HUDEP-2 (cell line): ENCODE measurements around the gene FLOT2.
"Not testable (repeated sequence)": the region's sequence is repeated elsewhere in the genome, so short reads cannot be mapped to it uniquely, and the experiment has no call there.

Source experiments
- DNase-seq, 76 experiments: peaks; one replicate each; lab custom pipeline; 2025; ENCODE audit not compliant: unreplicated experiment in 76 of 76; lab: John Stamatoyannopoulos, UW

FLOT2 gene

DNA sequence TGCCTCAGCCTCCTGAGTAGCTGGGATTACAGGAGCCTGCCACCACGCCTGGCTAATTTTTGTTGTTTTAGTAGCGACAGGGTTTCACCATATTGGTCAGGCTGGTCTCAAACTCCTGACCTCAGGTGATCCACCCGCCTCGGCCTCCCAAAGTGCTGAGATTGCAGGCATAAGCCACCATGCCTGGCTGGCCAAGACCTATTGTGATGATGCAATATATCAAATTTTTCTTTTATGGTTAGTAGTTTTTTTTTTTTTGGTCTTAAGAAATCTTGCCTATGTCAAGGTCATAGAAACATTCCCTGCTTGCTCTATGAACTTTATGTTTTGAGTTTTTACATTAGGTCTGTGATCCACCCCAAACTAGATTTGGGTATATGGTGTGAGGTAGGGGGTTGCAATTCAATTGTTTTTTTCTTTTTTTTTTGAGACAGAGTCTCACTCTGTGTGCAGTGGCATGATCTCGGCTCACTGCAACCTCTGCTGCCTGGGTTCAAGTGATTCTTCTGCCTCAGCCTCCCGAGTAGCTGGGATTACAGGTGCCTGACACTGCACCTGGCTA, 20.3 kb downstream of the FLOT2 start:
- DNase-seq: not testable (repeated sequence)

- peak in 4 of 76 experiments; percentile 10 to 22 (median 18) for DNase-seq
Observed at GRCh38 chr17:28875848-28876550, 21.5 kb downstream of the FLOT2 start.

DNA sequence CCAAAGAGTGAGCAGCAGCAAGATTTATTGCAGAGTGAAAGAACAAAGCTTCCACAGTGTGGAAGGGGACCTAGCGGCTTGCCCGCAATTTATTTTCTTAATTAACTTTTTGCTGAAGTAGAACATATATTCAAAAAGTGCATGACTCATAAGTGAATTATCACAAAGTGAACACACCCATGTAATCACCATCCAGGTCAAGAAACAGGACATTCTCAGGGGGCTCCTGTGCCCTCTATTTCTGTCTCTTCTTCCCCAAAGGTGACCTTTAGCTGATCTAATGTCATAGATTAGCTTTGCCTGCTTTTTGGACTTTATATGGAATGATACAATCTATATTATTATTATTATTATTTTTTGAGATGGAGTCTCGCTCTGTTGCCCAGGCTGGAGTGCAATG, 22.8 kb downstream of the FLOT2 start:
- DNase-seq: peak in 2 of 76 experiments; percentile 13 to 18

- DNase-seq: no peak
Observed at GRCh38 chr17:28873839-28874238, 23.7 kb downstream of the FLOT2 start.

DNA sequence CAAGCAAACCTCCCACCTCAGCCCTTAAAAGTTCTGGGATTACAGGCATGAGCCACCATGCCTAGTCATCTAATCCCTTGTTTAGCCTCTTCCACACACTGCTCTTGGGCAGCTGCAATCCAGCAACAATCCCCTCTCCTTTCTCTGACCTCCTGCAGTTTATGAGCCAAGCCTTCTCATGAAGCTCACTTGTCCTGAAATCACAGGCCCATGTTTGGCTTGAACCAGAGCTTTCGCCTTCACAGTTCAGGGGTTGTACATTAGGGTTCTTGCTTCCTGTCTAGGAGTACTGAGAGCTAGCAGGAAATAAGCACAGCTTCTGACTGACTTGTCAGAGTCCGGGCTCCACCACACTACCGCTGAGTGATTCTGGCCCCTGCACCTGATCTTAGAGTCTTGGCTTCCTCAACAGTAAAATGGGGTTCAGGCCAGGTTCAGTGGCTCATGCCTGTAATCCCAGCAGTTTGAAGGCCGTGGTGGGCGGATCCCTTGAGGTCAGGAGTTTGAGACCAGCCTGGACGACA, 26.4 kb downstream of the FLOT2 start:
- peak in 1 of 76 experiments; percentile 19 for DNase-seq

DNA sequence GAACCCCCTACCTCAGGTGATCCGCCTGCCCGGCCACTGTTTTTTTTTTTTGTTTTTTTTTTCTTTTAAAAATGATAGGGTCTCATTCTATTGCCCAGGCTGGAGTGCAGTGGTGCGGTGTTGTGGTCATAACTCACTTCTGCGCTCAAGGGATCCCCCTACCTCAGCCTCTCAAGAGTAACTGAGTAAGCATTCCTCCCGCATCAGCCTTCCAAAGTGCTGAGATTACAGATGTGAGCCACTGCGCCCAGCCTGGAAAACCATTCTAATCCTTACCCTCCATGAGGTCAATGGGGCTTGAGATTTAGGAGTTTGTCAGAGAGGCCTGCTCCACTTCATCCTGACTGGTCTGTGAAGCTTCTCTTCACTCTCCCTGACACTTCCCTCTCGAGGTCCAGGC, 30.3 kb downstream of the FLOT2 start:
- no peak for DNase-seq

DNA sequence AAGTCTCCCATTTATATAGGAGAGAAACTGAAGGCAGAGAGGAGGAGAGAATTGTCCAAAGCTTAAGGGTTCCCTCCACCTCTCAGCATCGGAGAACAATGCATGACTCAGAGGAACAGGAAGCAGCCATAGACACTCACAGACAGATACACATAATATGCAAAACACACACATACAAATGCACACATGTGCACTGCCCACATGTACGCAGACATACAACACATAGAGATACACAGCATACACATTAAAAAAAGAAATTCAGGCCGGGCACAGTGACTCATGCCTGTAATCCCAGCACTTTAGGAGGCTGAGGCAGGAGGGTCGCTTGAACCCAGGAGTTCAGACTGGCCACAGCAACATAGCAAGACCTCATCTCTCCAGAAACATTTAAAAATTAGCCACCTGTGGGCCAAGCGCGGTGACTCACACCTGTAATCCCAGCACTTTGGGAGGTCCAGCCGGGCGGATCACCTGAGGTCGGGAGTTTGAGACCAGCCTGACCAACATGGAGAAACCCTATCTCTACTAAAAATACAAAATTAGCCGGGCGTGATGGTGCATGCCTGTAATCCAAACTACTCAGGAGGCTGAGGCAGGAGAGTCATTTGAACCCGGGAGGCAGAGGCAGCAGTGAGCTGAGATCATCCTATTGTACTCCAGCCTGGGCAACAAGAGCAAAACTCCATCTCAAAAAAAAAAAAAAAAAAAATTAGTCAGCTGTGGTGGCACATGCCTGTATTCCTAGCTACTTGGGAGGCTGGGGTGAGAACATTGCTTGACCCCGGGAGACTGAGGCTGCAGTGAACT, 31.4 kb downstream of the FLOT2 start:
- peak in 28 of 76 experiments; percentile 18 to 79 (median 54) for DNase-seq

GRCh38 chr17:28864991-28865849, 32.3 kb downstream of the FLOT2 start:
- DNase-seq: peak in 75 of 76 experiments; percentile 77 to 99 (median 96)

DNA sequence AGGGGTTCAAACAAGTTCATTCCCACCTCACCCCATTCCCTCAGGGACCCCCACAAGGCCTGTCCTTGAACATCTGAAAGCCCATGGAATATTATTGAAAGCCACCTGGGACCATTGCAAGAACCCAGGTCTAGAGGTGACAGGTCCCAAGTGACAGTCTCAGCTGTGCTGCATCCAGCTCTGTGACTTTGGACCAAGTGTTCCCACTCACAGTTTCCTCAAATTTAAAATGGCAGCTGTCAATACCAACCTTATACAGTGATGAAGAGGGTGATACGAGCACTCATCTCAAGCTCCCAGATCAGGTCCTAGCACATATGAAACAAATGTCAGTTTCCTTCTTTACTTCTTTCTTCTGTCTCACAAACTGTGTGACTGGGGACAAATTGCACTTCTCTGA, 33.6 kb downstream of the FLOT2 start:
- no peak for DNase-seq

- peak in 11 of 76 experiments; percentile 13 to 46 (median 26) for DNase-seq
Observed at GRCh38 chr17:28862561-28862960, 35.0 kb downstream of the FLOT2 start.

GRCh38 chr17:28861393-28862203, 35.9 kb downstream of the FLOT2 start:
- peak in 72 of 76 experiments; percentile 35 to 90 (median 72) for DNase-seq

DNA sequence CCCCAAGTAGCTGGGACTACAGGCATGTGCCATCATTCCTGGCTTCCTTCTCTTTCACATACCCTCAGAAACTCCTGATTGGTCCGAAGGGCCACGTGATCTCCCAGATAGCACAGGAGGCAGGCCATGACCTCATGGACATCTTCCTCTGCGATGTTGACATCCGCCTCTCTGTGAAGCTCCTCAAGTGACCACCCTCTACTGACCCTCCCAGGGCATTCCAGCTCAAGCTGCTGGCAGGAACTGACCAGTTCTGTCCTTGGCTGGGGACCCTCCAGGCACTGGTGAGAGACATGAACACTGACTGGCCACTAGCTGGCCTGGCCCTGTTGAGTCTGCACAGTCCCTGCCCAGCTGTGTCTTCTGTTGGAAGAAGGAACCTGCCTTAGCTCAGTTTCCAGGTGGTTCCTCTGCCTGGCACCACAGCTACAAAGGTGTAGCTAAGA, 37.1 kb downstream of the FLOT2 start:
- peak in 57 of 76 experiments; percentile 12 to 85 (median 52) for DNase-seq

GRCh38 chr17:28858801-28859355, 38.7 kb downstream of the FLOT2 start:
- peak in 44 of 76 experiments; percentile 12 to 83 (median 56) for DNase-seq

- DNase-seq: peak in 44 of 76 experiments; percentile 17 to 79 (median 54)
Observed at GRCh38 chr17:28857905-28858800, 39.4 kb downstream of the FLOT2 start.

- DNase-seq: peak in 4 of 76 experiments; percentile 11 to 41 (median 22)
Observed at GRCh38 chr17:28856028-28856574, 41.4 kb downstream of the FLOT2 start.

DNA sequence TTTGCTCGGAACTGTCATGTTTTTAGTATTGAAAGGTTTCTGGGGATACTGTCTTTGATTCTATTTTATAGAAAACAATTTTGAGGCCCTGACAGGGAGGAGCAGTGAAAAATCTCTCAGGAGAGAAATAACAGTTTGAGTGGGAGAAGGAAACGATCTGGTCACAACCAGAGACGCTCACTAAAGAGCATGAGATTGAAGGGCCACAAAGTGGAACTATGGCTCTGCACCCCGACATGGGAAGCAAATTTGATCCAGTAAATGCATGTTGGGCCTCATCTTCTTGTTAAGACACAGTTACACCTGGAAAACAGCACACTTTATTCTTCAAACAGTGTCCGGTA, 42.2 kb downstream of the FLOT2 start:
- no peak for DNase-seq

- DNase-seq: peak in 73 of 76 experiments; percentile 33 to 85 (median 72)
Observed at GRCh38 chr17:28854457-28855335, 42.8 kb downstream of the FLOT2 start, which contains the start of gene ERAL1. Gene ERAL1, plus strand, starts transcription at chr17:28855016. Its CDS starts 19 bp downstream, at chr17:28855035.
